MCF 10A (cell line): ENCODE data around the gene RBPJL. TPM values are rescaled to one million over a fixed set of nuclear protein-coding genes. Genes with fewer than 3 reads are reported as not detected.
A peak's percentile ranks its signal among the peaks of the same experiment; 100 is the strongest.

Experiments used
- BruUV-seq: library from RNA; stranded (reverse); fragments of 400-500 nt; replicated peaks from 2 replicates; lab custom pipeline; 2021; lab: Mats Ljungman, UMichigan
- CTCF ChIA-PET: fragments of 300-600 bp; sonication (Branson Sonifier 250); formaldehyde crosslinking; extraction: SDS; loops from one replicate; lab custom pipeline; 2021; ENCODE audit warnings: antibody characterized with exemption, inconsistent platforms; lab: Yijun Ruan, JAX
- POLR2A ChIA-PET: fragments of 300-600, 350-650 bp; sonication (Branson Sonifier 250); formaldehyde crosslinking; extraction: SDS; loops from one replicate; lab custom pipeline; 2020; ENCODE audit warnings: antibody characterized with exemption, inconsistent platforms; lab: Yijun Ruan, JAX
- DNase-seq: peaks from one replicate; pipeline ENCODE4 v3.0.0-alpha.2; 2018; ENCODE audit not compliant: unreplicated experiment
- H3K27ac Mint-ChIP-seq: one replicate; pipeline ENCODE4 v1.8.0; 2022; ENCODE audit warnings: mild to moderate bottlenecking, low read depth, mixed read lengths; ENCODE audit not compliant: unreplicated experiment
- H3K27me3 Mint-ChIP-seq: one replicate; pipeline ENCODE4 v1.8.0; 2022; ENCODE audit warnings: mixed read lengths; ENCODE audit not compliant: insufficient read depth, unreplicated experiment
- H3K36me3 Mint-ChIP-seq: one replicate; pipeline ENCODE4 v1.8.0; 2022; ENCODE audit warnings: mild to moderate bottlenecking, moderate library complexity, mixed read lengths; ENCODE audit not compliant: insufficient read depth, unreplicated experiment
- H3K4me1 Mint-ChIP-seq: one replicate; pipeline ENCODE4 v1.8.0; 2022; ENCODE audit warnings: mixed read lengths; ENCODE audit not compliant: insufficient read depth, unreplicated experiment
- H3K4me3 Mint-ChIP-seq: one replicate; pipeline ENCODE4 v1.8.0; 2022; ENCODE audit warnings: mild to moderate bottlenecking, moderate library complexity, mixed read lengths; ENCODE audit not compliant: unreplicated experiment
- H3K9me3 Mint-ChIP-seq: one replicate; pipeline ENCODE4 v1.8.0; 2022; ENCODE audit warnings: mixed read lengths; ENCODE audit not compliant: unreplicated experiment
- CTCF ChIP-seq: fragments of 200-600 bp; IDR thresholded peaks from one replicate; pipeline ENCODE4 v1.8.0; 2022; ENCODE audit warnings: antibody characterized with exemption, mild to moderate bottlenecking; ENCODE audit not compliant: unreplicated experiment
- intact Hi-C: fragments of 100-400 bp; cut with micrococcal nuclease; formaldehyde crosslinking; loops from 2 replicates; pipeline ENCODE4 v1.14.1; 2022
- total RNA-seq: library from RNA; stranded (reverse); gene quantifications from 2 replicates; pipeline ENCODE4 v1.2.3, GENCODE V29; 2022

Gene RBPJL
- total RNA-seq, 1 experiment from 2014 or later = not detected

- no TSS peak for BruUV-seq
- POLR2A ChIA-PET = interaction anchor here (0.7 to 2.0 kb wide), 15 partner anchors 25 to 327 kb away, joined by 3 to 11 read pairs (median 4); partner anchors contain the start of gene SLPI
- Mint-ChIP-seq H3K36me3 (no peaks in the 10 kb centered on the region), H3K27me3 (no peaks in the 10 kb centered on the region), H3K9me3 (no peaks in the 10 kb centered on the region), H3K4me3 (peak overlapping the region; percentile 64), H3K27ac (no peak overlapping the region), H3K4me1 (peaks cover 12% of the 10 kb centered on the region)
- intact Hi-C loops = loop anchor here (5.0 kb wide), 2 partner anchors 172 to 407 kb away; partner anchors contain the start of genes WFDC12 and YWHAB
- no peak for DNase-seq
- CTCF ChIA-PET = interaction anchor here (0.6 to 7.9 kb wide), 88 partner anchors 9 to 601 kb away, joined by 3 to 167 read pairs (median 5); partner anchors contain the start of genes KCNS1, MATN4, RBPJL and SEMG1
- TF ChIP-seq CTCF = no peak
Measured at GRCh38 chr20:45294003-45294368, 12.7 kb upstream of the RBPJL start.

DNA sequence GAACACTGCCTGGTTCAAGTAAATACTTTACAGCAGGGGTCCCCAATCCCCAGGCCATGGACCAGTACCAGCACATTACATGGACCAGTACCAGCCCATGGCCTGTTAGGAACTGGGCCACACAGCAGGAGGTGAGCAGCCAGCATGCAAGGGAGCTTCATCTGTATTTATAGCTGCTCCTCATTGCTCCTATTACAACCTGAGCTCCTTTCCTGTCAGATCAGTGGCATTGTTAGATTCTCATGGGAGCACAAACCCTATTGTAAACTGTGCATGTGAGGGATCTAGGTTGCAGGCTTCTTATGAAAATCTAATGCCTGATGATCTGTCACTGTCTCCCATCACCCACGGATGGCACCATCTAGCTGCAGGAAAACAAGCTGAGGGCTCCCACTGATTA lies 12.0 kb upstream of the RBPJL start:
- H3K27me3 Mint-ChIP-seq = no peaks in the 10 kb centered on the region
- peaks cover 12% of the 10 kb centered on the region for H3K4me1 Mint-ChIP-seq
- POLR2A ChIA-PET = interaction anchor here (1.0 to 2.0 kb wide), 8 partner anchors 36 to 281 kb away, joined by 3 to 11 read pairs (median 4); partner anchors contain the start of gene SLPI
- H3K27ac Mint-ChIP-seq = no peak overlapping the region
- CTCF ChIA-PET = interaction anchor here (0.6 to 7.9 kb wide), 65 partner anchors 8 to 600 kb away, joined by 3 to 167 read pairs (median 5); partner anchors contain the start of genes KCNS1, MATN4, SEMG1 and SLPI
- intact Hi-C loops = loop anchor here (5.0 kb wide), 2 partner anchors 172 to 407 kb away; partner anchors contain the start of genes WFDC12 and YWHAB
- DNase-seq = no peak
- BruUV-seq = no TSS peak
- no peak for TF ChIP-seq CTCF
- H3K4me3 Mint-ChIP-seq = no peak overlapping the region
- H3K36me3 Mint-ChIP-seq = no peaks in the 10 kb centered on the region
- H3K9me3 Mint-ChIP-seq = no peaks in the 10 kb centered on the region

DNA sequence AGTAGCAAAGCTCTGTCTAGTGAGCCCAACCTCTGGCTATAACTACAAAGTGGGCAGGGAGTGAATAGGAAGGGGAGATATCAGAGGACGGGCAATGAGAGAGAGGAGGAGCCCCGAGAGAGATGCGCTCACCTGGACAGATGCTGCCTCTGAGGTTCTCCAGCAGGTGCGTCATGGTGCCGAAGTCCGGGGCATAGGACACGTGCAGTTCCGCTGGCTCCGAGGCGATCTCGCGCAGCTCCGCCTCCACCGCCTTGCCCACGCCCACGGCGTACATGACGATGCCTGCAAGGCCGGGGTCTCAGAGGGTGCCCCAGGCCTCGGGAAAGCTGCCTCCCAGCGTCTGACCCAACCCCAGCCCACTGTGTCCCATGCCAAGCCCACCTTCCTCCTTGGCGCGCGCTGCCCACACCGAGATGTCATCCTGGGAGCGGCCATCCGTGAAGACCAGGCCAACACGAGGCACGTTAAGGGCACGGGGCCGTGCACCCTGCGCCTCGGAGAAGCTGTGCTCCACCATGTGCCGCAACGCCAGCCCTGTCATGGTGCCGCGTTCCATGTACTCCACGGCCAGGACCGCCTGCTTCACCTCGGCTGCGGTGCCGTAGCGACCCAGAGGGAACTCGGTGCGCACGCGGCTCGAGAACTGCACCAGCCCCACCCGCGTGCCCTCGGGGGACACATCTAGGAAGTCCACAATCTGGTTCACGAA lies 8.7 kb upstream of the RBPJL start:
- Mint-ChIP-seq H3K36me3 (no peaks in the 10 kb centered on the region), H3K27ac (no peak overlapping the region), H3K9me3 (no peaks in the 10 kb centered on the region), H3K27me3 (no peaks in the 10 kb centered on the region), H3K4me3 (no peak overlapping the region), H3K4me1 (no peaks in the 10 kb centered on the region)
- no peak for TF ChIP-seq CTCF
- intact Hi-C loops = no loop called here
- BruUV-seq = no TSS peak
- ChIA-PET POLR2A (no interaction called here), CTCF (interaction anchor here (0.6 to 2.1 kb wide), 7 partner anchors 8 to 950 kb away, joined by 3 to 8 read pairs (median 6); no protein-coding TSS in a partner anchor)
- DNase-seq = no peak

GRCh38 chr20:45299786-45300185 lies 6.9 kb upstream of the RBPJL start:
- H3K36me3 Mint-ChIP-seq = no peaks in the 10 kb centered on the region
- intact Hi-C loops = no loop called here
- no peaks in the 10 kb centered on the region for H3K27me3 Mint-ChIP-seq
- BruUV-seq = no TSS peak
- H3K9me3 Mint-ChIP-seq = no peaks in the 10 kb centered on the region
- H3K27ac Mint-ChIP-seq = no peak overlapping the region
- no peak overlapping the region for H3K4me3 Mint-ChIP-seq
- POLR2A ChIA-PET = interaction anchor here (0.7 kb wide), 1 partner anchor 545 kb away, joined by 4 read pairs; no protein-coding TSS in a partner anchor
- no peak for DNase-seq
- no peaks in the 10 kb centered on the region for H3K4me1 Mint-ChIP-seq
- no peak for TF ChIP-seq CTCF
- CTCF ChIA-PET = interaction anchor here (1.1 to 4.1 kb wide), 2 partner anchors 13 to 116 kb away, joined by 6 to 33 read pairs; no protein-coding TSS in a partner anchor
